ENCODE measurements around the gene TBC1D22A. TPM values are rescaled to one million over a fixed set of nuclear protein-coding genes. Genes with fewer than 3 reads are reported as not detected.

TBC1D22A gene
- total and polyA plus RNA-seq, 4 donors, result 4.1 to 12.4 (median 8.4) TPM

- H3K27me3 ChIP-seq (ENCODE audit: control insufficient read depth in 4 of 4, insufficient read depth in 4 of 4, low read length in 3 of 4), result no peaks in the 10 kb centered on the region
- H3K36me3 ChIP-seq (ENCODE audit: control insufficient read depth in 4 of 4, insufficient read depth in 3 of 4, low read depth in 1 of 4, low read length in 3 of 4), result peaks cover 1 to 54% (median 35%) of the 10 kb centered on the region in 4 donors
- H3K9ac ChIP-seq (ENCODE audit: low read depth in 1 of 2, low read length in 2 of 2), result no peak overlapping the region
- H3K4me3 ChIP-seq (ENCODE audit: low read depth in 1 of 3, low read length in 3 of 3), result no peak overlapping the region
- no peak overlapping the region for H3K27ac ChIP-seq (ENCODE audit: low read depth in 1 of 2, low read length in 2 of 2)
- DNase-seq (ENCODE audit: low spot score), result no peak
- no peaks in the 10 kb centered on the region for H3K9me3 ChIP-seq (ENCODE audit: control insufficient read depth in 4 of 4, low read length in 3 of 4)
- WGBS, result 50% methylated on average over 4 of the region's 4 CpGs
- H3K4me1 ChIP-seq (ENCODE audit: control insufficient read depth in 4 of 4, insufficient read depth in 4 of 4, low read length in 3 of 4), result no peaks in the 10 kb centered on the region
- no peak for TF ChIP-seq HNF4G (IDR thresholded peaks at IDR 0.05)
- no peak for TF ChIP-seq CTCF (IDR thresholded peaks at IDR 0.05; ENCODE audit: low read depth, low read length, missing input control)
- no peak for TF ChIP-seq ATF3 (IDR thresholded peaks at IDR 0.05)
- TF ChIP-seq MAX (IDR thresholded peaks at IDR 0.05), result no peak
Observed at GRCh38 chr22:46714550-46714949, 47.9 kb upstream of the TBC1D22A start.

- peaks cover 4 to 36% (median 22%) of the 10 kb centered on the region in 4 donors for H3K36me3 ChIP-seq (ENCODE audit: control insufficient read depth in 4 of 4, insufficient read depth in 3 of 4, low read depth in 1 of 4, low read length in 3 of 4)
- TF ChIP-seq SP1 (IDR thresholded peaks at IDR 0.05), result no peak
- TF ChIP-seq ZBTB33 (IDR thresholded peaks at IDR 0.05), result no peak
- TF ChIP-seq GABPA (IDR thresholded peaks at IDR 0.05 in 1 of 2, conservative IDR thresholded peaks at IDR 0.05 in 1 of 2), result no peak
- TF ChIP-seq JUND (IDR thresholded peaks at IDR 0.05), result no peak
- H3K4me3 ChIP-seq (ENCODE audit: low read depth in 1 of 3, low read length in 3 of 3), result no peak overlapping the region
- no peak for DNase-seq (ENCODE audit: low spot score)
- 98% methylated on average over 11 of the region's 11 CpGs for WGBS
- no peaks in the 10 kb centered on the region for H3K27me3 ChIP-seq (ENCODE audit: control insufficient read depth in 4 of 4, insufficient read depth in 4 of 4, low read length in 3 of 4)
- no peaks in the 10 kb centered on the region for H3K9me3 ChIP-seq (ENCODE audit: control insufficient read depth in 4 of 4, low read length in 3 of 4)
- no peak overlapping the region for H3K9ac ChIP-seq (ENCODE audit: low read depth in 1 of 2, low read length in 2 of 2)
- H3K4me1 ChIP-seq (ENCODE audit: control insufficient read depth in 4 of 4, insufficient read depth in 4 of 4, low read length in 3 of 4), result no peaks in the 10 kb centered on the region
- no peak overlapping the region for H3K27ac ChIP-seq (ENCODE audit: low read depth in 1 of 2, low read length in 2 of 2)
Observed at GRCh38 chr22:46719921-46720320, 42.5 kb upstream of the TBC1D22A start.

GRCh38 chr22:46721501-46722085 lies 40.9 kb upstream of the TBC1D22A start:
- Histone ChIP-seq H3K36me3 (ENCODE audit: control insufficient read depth in 4 of 4, insufficient read depth in 3 of 4, low read depth in 1 of 4, low read length in 3 of 4) (peaks cover 4 to 31% (median 22%) of the 10 kb centered on the region in 4 donors), H3K9me3 (ENCODE audit: control insufficient read depth in 4 of 4, low read length in 3 of 4) (no peaks in the 10 kb centered on the region)

More at GRCh38 chr22:46721501-46722085, 40.9 kb upstream of the TBC1D22A start:
- TF ChIP-seq FOXA2 (IDR thresholded peaks at IDR 0.05) (no peak), CTCF (IDR thresholded peaks at IDR 0.05; ENCODE audit: low read depth, low read length, missing input control) (no peak), RAD21 (IDR thresholded peaks at IDR 0.05) (no peak), YY1 (IDR thresholded peaks at IDR 0.05) (no peak), REST (IDR thresholded peaks at IDR 0.05) (no peak), JUND (IDR thresholded peaks at IDR 0.05) (no peak)
- WGBS, result 93% methylated on average over 16 of the region's 16 CpGs
- no peak overlapping the region for H3K4me3 ChIP-seq (ENCODE audit: low read depth in 1 of 3, low read length in 3 of 3)
- H3K27ac ChIP-seq (ENCODE audit: low read depth in 1 of 2, low read length in 2 of 2), result no peak overlapping the region
- H3K9ac ChIP-seq (ENCODE audit: low read depth in 1 of 2, low read length in 2 of 2), result no peak overlapping the region
- no peak for DNase-seq (ENCODE audit: low spot score)
- H3K4me1 ChIP-seq (ENCODE audit: control insufficient read depth in 4 of 4, insufficient read depth in 4 of 4, low read length in 3 of 4), result peaks cover 2 to 16% (median 13%) of the 10 kb centered on the region in 4 donors
- H3K27me3 ChIP-seq (ENCODE audit: control insufficient read depth in 4 of 4, insufficient read depth in 4 of 4, low read length in 3 of 4), result no peaks in the 10 kb centered on the region
